ENCODE results near the gene CXXC1. TPM values are rescaled to one million over a fixed set of nuclear protein-coding genes. Genes with fewer than 3 reads are reported as not detected.

The CXXC1 gene
- total RNA-seq, 3 donors from 2014 or later (not counting 1 experiment from before 2014, with no cell fraction given) = 146 to 173 (median 153) TPM

DNA sequence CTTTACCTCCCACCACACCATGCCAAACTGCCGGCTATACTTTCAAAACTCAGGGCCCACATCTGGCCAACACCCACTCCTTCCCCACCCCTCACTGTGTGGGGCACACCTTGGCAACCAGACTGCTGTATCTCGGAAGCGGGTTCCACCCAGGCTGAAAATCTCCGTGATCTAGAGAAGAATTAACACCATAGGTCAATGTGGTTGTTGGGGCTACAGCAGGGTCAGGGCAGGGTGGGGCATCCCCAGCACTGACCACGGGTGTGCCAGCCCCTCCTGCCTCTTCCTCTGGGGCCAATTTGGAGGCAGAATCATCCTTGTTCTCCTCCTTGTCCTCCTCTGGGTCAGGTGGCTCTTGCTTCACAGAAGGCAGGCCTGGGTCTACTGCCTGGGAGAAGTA lies 14.9 kb downstream of the CXXC1 start:
- Histone ChIP-seq H3K4me3 (ENCODE audit: low read length) (no peak overlapping the region), H3K27me3 (ENCODE audit: control insufficient read depth, insufficient read depth, low read length) (no peaks in the 10 kb centered on the region), H3K4me1 (ENCODE audit: control insufficient read depth, insufficient read depth, low read length) (peaks cover 20% of the 10 kb centered on the region), H3K36me3 (ENCODE audit: control insufficient read depth, insufficient read depth, low read length) (peaks cover 71% of the 10 kb centered on the region), H3K9me3 (ENCODE audit: control insufficient read depth, insufficient read depth, low read length) (no peaks in the 10 kb centered on the region), H3K27ac (ENCODE audit: low read length) (no peak overlapping the region)
- peak overlapping the region in 1 of 2 donors; percentile 47 for H3K27ac Mint-ChIP-seq
- no peak for TF ChIP-seq CTCF (IDR thresholded peaks at IDR 0.05)
- H3K36me3 Mint-ChIP-seq = no peaks in the 10 kb centered on the region
- 53% methylated on average over 5 of the region's 5 CpGs for WGBS (ENCODE audit: insufficient coverage)
- no peak overlapping the region for H3K4me3 Mint-ChIP-seq
- H3K4me1 Mint-ChIP-seq = peaks cover 6 to 27% of the 10 kb centered on the region in 2 donors
- no peak for DNase-seq
- H3K9me3 Mint-ChIP-seq = no peaks in the 10 kb centered on the region
- no peak for ATAC-seq
- intact Hi-C loops (cut with micrococcal nuclease) = no loop called here
- H3K27me3 Mint-ChIP-seq (ENCODE audit: low read depth in 2 of 2) = no peaks in the 10 kb centered on the region

DNA sequence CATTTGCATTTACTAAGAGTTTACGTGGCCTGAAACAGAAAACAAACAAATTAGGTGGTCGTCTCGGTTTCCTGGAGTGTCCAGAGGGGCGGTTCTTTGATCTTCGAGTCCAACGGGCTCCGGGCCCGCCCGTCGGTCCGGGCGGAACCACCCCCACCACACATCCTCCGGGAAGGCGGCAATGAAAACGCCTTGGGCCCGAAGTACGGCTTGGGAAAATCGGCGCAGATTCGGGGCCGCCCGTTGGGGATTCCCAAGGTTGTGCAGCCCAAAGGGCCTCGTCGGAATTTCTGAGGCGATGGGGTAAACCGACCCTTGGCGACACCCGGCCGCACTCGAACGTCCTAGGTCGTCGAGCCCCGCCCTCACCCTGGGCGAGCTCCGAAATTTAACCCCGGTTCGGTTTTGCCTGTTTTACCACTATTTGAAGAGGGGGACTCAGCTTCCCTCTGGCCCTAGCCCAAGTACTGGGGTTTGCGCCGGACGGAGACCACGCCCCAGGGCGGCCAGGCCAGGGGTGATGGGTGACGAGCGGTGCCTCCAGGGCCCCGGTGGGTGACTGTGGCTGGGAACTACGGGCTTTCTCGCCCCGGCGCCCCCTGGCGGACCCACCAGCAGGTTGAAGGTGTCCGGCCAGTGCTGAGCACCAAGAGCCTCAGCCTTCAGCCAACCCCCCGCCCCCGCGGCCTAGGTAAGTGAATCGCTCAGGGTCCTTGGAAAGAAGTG lies 19.3 kb downstream of the CXXC1 start:
- H3K4me3 Mint-ChIP-seq = peak overlapping the region; percentile 62
- Histone ChIP-seq H3K27me3 (ENCODE audit: control insufficient read depth, insufficient read depth, low read length) (no peaks in the 10 kb centered on the region), H3K4me3 (ENCODE audit: low read length) (peak overlapping the region; percentile 50), H3K9me3 (ENCODE audit: control insufficient read depth, insufficient read depth, low read length) (no peaks in the 10 kb centered on the region), H3K4me1 (ENCODE audit: control insufficient read depth, insufficient read depth, low read length) (peaks cover 36% of the 10 kb centered on the region), H3K27ac (ENCODE audit: low read length) (peak overlapping the region; percentile 40), H3K36me3 (ENCODE audit: control insufficient read depth, insufficient read depth, low read length) (peaks cover 32% of the 10 kb centered on the region)
- peak; percentile 84 for TF ChIP-seq CTCF (IDR thresholded peaks at IDR 0.05)
- intact Hi-C loops (cut with micrococcal nuclease) = loop anchor here (5.0 kb wide), 1 partner anchor 89 kb away; no protein-coding TSS in a partner anchor
- no peaks in the 10 kb centered on the region for H3K36me3 Mint-ChIP-seq
- H3K27ac Mint-ChIP-seq = peak overlapping the region; percentile 52 to 79
- DNase-seq (peak; percentile 81 to 84), ATAC-seq (peak; percentile 67 to 79 (median 78))
- no peaks in the 10 kb centered on the region for H3K9me3 Mint-ChIP-seq
- WGBS (ENCODE audit: insufficient coverage) = 12% methylated on average over 56 of the region's 56 CpGs
- H3K4me1 Mint-ChIP-seq = peaks cover 21 to 34% of the 10 kb centered on the region in 2 donors
- H3K27me3 Mint-ChIP-seq (ENCODE audit: low read depth in 2 of 2) = no peaks in the 10 kb centered on the region

GRCh38 chr18:50266248-50266704 lies 21.2 kb downstream of the CXXC1 start, which contains the start of gene CFAP53:
Gene CFAP53 (minus strand): TSS chr18:50266495. CDS start chr18:50266404, 91 bp downstream.
- Histone ChIP-seq H3K27me3 (ENCODE audit: control insufficient read depth, insufficient read depth, low read length) (no peaks in the 10 kb centered on the region), H3K4me1 (ENCODE audit: control insufficient read depth, insufficient read depth, low read length) (peaks cover 28% of the 10 kb centered on the region), H3K4me3 (ENCODE audit: low read length) (peak within 1 kb of the TSS; percentile 53), H3K27ac (ENCODE audit: low read length) (peak within 1 kb of the TSS; percentile 75), H3K9me3 (ENCODE audit: control insufficient read depth, insufficient read depth, low read length) (no peaks in the 10 kb centered on the region), H3K36me3 (ENCODE audit: control insufficient read depth, insufficient read depth, low read length) (peaks cover 14% of the 10 kb centered on the region)
- Mint-ChIP-seq H3K4me3 (peak within 1 kb of the TSS; percentile 91), H3K27me3 (ENCODE audit: low read depth in 2 of 2) (peaks cover 3 to 7% of the 10 kb centered on the region in 2 donors), H3K27ac (peak within 1 kb of the TSS; percentile 89 to 93), H3K9me3 (no peaks in the 10 kb centered on the region), H3K36me3 (no peaks in the 10 kb centered on the region), H3K4me1 (peaks cover 21 to 27% of the 10 kb centered on the region in 2 donors)
- ATAC-seq (peak; percentile 88 to 94 (median 89)), DNase-seq (peak; percentile 83 to 89)
- 0% methylated on average over 37 of the region's 37 CpGs for WGBS (ENCODE audit: insufficient coverage)
- intact Hi-C loops (cut with micrococcal nuclease) = loop anchor here (1.0 to 5.0 kb wide), 4 partner anchors 15 to 91 kb away; partner anchors contain the start of genes CXXC1 and MBD1
- TF ChIP-seq CTCF (IDR thresholded peaks at IDR 0.05) = no peak
